Measurements from ENCODE around the gene TASP1.

GRCh38 chr20:13665709-13666395 is 27.1 kb upstream of the TASP1 start:
- TF ChIP-seq EZH2 (IDR thresholded peaks at IDR 0.05; ENCODE audit: insufficient read depth, poor library complexity, severe bottlenecking) (no peak), EZH2phosphoT487 (IDR thresholded peaks at IDR 0.05; ENCODE audit: insufficient read depth, low read depth) (no peak)
